BE2C (cell line): ENCODE results near the gene DGKA.

ENCODE experiments used
- DNase-seq: peaks from one replicate; pipeline ENCODE4 v3.0.0-alpha.2; 2020
- H3K27me3 ChIP-seq: fragments of 250-450 bp; sonication (Bioruptor Pico); 2 replicates; pipeline ENCODE4 v1.5.1; 2020; ENCODE audit warnings: mild to moderate bottlenecking
- H3K36me3 ChIP-seq: fragments of 250-450 bp; sonication (Bioruptor Pico); 2 replicates; pipeline ENCODE4 v1.5.1; 2020; ENCODE audit warnings: mild to moderate bottlenecking
- H3K4me1 ChIP-seq: fragments of 250-450 bp; sonication (Bioruptor Pico); 2 replicates; pipeline ENCODE4 v1.5.1; 2020
- H3K4me3 ChIP-seq: 2 replicates; pipeline ENCODE4 v1.5.1; 2011; ENCODE audit warnings: low read depth, low read length
- H3K9me3 ChIP-seq: fragments of 250-450 bp; sonication (Bioruptor Pico); 2 replicates; pipeline ENCODE4 v1.5.1; 2020
- CTCF ChIP-seq: IDR thresholded peaks from 2 replicates; pipeline ENCODE4 v1.5.1; 2012; ENCODE audit warnings: mild to moderate bottlenecking, low read depth, low read length

Gene DGKA

GRCh38 chr12:55969356-55969755 is 38.4 kb downstream of the DGKA start:
- Histone ChIP-seq H3K4me3 (no peak overlapping the region), H3K36me3 (no peaks in the 10 kb centered on the region), H3K27me3 (no peaks in the 10 kb centered on the region), H3K4me1 (0 out of 2 replicates have a peak, but pooled peaks cover 3% of the 10 kb centered on the region), H3K9me3 (no peaks in the 10 kb centered on the region)
- DNase-seq: no peak
- no peak for TF ChIP-seq CTCF

- no peak for DNase-seq
- no peak for TF ChIP-seq CTCF
- Histone ChIP-seq H3K4me1 (0 out of 2 replicates have a peak, but pooled peaks cover 3% of the 10 kb centered on the region), H3K9me3 (no peaks in the 10 kb centered on the region), H3K4me3 (no peak overlapping the region), H3K36me3 (no peaks in the 10 kb centered on the region), H3K27me3 (no peaks in the 10 kb centered on the region)
Measured at GRCh38 chr12:55970775-55971174, 39.8 kb downstream of the DGKA start.

- H3K27me3 ChIP-seq: no peaks in the 10 kb centered on the region
- TF ChIP-seq CTCF: no peak
- H3K4me1 ChIP-seq: 0 out of 2 replicates have a peak, but pooled peaks cover 3% of the 10 kb centered on the region
- H3K4me3 ChIP-seq: no peak overlapping the region
- no peaks in the 10 kb centered on the region for H3K36me3 ChIP-seq
- no peak for DNase-seq
- no peaks in the 10 kb centered on the region for H3K9me3 ChIP-seq
Measured at GRCh38 chr12:55972042-55972441, 41.1 kb downstream of the DGKA start.

GRCh38 chr12:55972456-55972855 is 41.5 kb downstream of the DGKA start:
- 0 out of 2 replicates have a peak, but pooled peaks cover 3% of the 10 kb centered on the region for H3K4me1 ChIP-seq
- H3K27me3 ChIP-seq: no peaks in the 10 kb centered on the region
- DNase-seq: no peak
- H3K9me3 ChIP-seq: no peaks in the 10 kb centered on the region
- H3K4me3 ChIP-seq: peak overlapping the region; percentile 71
- H3K36me3 ChIP-seq: no peaks in the 10 kb centered on the region
- no peak for TF ChIP-seq CTCF

GRCh38 chr12:55972911-55973598 is 42.1 kb downstream of the DGKA start:
- Histone ChIP-seq H3K27me3 (no peaks in the 10 kb centered on the region), H3K9me3 (no peaks in the 10 kb centered on the region)
- DNase-seq: no peak

More at GRCh38 chr12:55972911-55973598, 42.1 kb downstream of the DGKA start:
- H3K4me3 ChIP-seq: peak overlapping the region; percentile 71
- no peaks in the 10 kb centered on the region for H3K4me1 ChIP-seq
- no peak for TF ChIP-seq CTCF
- no peaks in the 10 kb centered on the region for H3K36me3 ChIP-seq
